ENCODE data around the gene PCDH9. TPM values are rescaled to one million over a fixed set of nuclear protein-coding genes. Genes with fewer than 3 reads are reported as not detected.

The PCDH9 gene
- total and polyA plus RNA-seq, 10 of the 15 experiments (the other 5 are each of a cell fraction or from before 2014, with no cell fraction given) = 0.02 to 2.3 (median 0.05) TPM; not detected in 1

DNA sequence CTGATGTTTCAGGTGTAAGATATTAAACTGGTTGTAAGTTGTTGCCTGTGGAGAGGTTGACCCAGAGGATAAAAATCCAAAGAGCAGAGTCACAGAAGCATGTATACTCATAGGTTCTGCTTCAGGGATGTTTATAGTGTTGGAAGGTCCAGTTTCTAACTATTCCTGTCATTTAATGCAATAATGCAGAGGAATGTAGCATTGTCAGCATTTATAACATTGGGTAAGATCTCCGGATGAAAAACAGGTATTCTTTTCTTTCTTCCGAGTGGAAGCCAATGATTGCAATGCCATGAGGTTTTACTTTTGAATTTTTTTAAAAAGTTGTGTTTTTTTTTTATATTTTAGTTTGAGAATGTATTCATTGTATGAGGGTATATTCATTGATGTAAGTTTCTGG lies 771.0 kb downstream of the PCDH9 start:
- Histone ChIP-seq H3K79me2 (ENCODE audit: control insufficient read depth, insufficient read depth, low read length) (no peaks in the 10 kb centered on the region), H3K27me3 (replicated peaks in 1 of 2; ENCODE audit: control insufficient read depth in 2 of 2, insufficient read depth in 2 of 2, low read length in 1 of 2) (no peaks in the 10 kb centered on the region), H3K27ac (ENCODE audit: control insufficient read depth, insufficient read depth) (no peak overlapping the region), H2AFZ (ENCODE audit: control insufficient read depth, low read depth, low read length) (no peak overlapping the region), H3K9ac (ENCODE audit: control insufficient read depth, insufficient read depth, low read length) (no peak overlapping the region), H3K36me3 (ENCODE audit: control insufficient read depth in 2 of 2, insufficient read depth in 2 of 2, low read length in 1 of 2) (no peaks in the 10 kb centered on the region), H3K4me3 (no peak overlapping the region), H3K4me1 (ENCODE audit: control insufficient read depth, insufficient read depth, low read length) (no peaks in the 10 kb centered on the region), H4K20me1 (ENCODE audit: control insufficient read depth, insufficient read depth) (no peaks in the 10 kb centered on the region), H3K4me2 (ENCODE audit: control insufficient read depth, insufficient read depth) (no peak overlapping the region), H3K9me3 (replicated peaks; ENCODE audit: control insufficient read depth, insufficient read depth, low read length) (no peaks in the 10 kb centered on the region)
- 44% methylated on average over 2 of the region's 2 CpGs for WGBS (ENCODE audit: insufficient coverage, insufficient replicate concordance, low lambda C conversion rate, missing lambda C conversion rate)
- ChIA-PET SMC1A (ENCODE audit: uncharacterized antibody, unreplicated experiment) (no interaction called here), CTCF (no interaction called here), RAD21 (ENCODE audit: unreplicated experiment) (no interaction called here), POLR2A (interaction anchor here (0.6 kb wide), 1 partner anchor 651 kb away, joined by 6 read pairs; no protein-coding TSS in a partner anchor)
- in situ Hi-C loops (cut with MboI) (no loop called here), intact Hi-C loops (cut with micrococcal nuclease; ENCODE audit: unreplicated experiment) (no loop called here)
- no peak for DNase-seq (ENCODE audit: low read depth, low spot score)
- no TSS peak for BruUV-seq (replicated peaks)
- TF ChIP-seq RAD21 (IDR thresholded peaks at IDR 0.05; ENCODE audit: insufficient read depth, low read depth, low read length) = no peak
- TF ChIP-seq ZNF384 (IDR thresholded peaks at IDR 0.05; ENCODE audit: borderline replicate concordance, low read depth, low read length) = no peak
- no peak for TF ChIP-seq CEBPB (IDR thresholded peaks at IDR 0.05; ENCODE audit: borderline replicate concordance in 1 of 2, low read depth in 2 of 2, low read length in 2 of 2)
- TF ChIP-seq, protein P1, sequence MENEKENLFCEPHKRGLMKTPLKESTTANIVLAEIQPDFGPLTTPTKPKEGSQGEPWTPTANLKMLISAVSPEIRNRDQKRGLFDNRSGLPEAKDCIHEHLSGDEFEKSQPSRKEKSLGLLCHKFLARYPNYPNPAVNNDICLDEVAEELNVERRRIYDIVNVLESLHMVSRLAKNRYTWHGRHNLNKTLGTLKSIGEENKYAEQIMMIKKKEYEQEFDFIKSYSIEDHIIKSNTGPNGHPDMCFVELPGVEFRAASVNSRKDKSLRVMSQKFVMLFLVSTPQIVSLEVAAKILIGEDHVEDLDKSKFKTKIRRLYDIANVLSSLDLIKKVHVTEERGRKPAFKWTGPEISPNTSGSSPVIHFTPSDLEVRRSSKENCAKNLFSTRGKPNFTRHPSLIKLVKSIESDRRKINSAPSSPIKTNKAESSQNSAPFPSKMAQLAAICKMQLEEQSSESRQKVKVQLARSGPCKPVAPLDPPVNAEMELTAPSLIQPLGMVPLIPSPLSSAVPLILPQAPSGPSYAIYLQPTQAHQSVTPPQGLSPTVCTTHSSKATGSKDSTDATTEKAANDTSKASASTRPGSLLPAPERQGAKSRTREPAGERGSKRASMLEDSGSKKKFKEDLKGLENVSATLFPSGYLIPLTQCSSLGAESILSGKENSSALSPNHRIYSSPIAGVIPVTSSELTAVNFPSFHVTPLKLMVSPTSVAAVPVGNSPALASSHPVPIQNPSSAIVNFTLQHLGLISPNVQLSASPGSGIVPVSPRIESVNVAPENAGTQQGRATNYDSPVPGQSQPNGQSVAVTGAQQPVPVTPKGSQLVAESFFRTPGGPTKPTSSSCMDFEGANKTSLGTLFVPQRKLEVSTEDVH (IDR thresholded peaks at IDR 0.05; ENCODE audit: low read depth, partially characterized antibody) = no peak
- no peak for TF ChIP-seq SUPT20H (IDR thresholded peaks at IDR 0.05; ENCODE audit: borderline replicate concordance, control insufficient read depth, low read depth, low read length)
- no peak for TF ChIP-seq ZZZ3 (IDR thresholded peaks at IDR 0.05; ENCODE audit: control insufficient read depth, insufficient read length, low read depth)
- no peak for TF ChIP-seq IRF5 (IDR thresholded peaks at IDR 0.05; ENCODE audit: borderline replicate concordance)
- TF ChIP-seq BACH1 (IDR thresholded peaks at IDR 0.05; ENCODE audit: borderline replicate concordance) = no peak
- no peak for TF ChIP-seq EGR1 (IDR thresholded peaks at IDR 0.05; ENCODE audit: borderline replicate concordance in 1 of 2, low read depth in 2 of 2, low read length in 2 of 2)
- TF ChIP-seq EP300 (IDR thresholded peaks at IDR 0.05; ENCODE audit: borderline replicate concordance in 1 of 2, control insufficient read depth in 1 of 2, low read depth in 2 of 2, low read length in 2 of 2) = no peak
- no peak for TF ChIP-seq RB1 (IDR thresholded peaks at IDR 0.05; ENCODE audit: borderline replicate concordance)
- no peak for TF ChIP-seq JUND (IDR thresholded peaks at IDR 0.05; ENCODE audit: low read depth, low read length)
- no peak for FAIRE-seq
- no peak for ATAC-seq
